Panc1 (cell line): ENCODE data around the gene CSN1S1. TPM values are rescaled to one million over a fixed set of nuclear protein-coding genes. Genes with fewer than 3 reads are reported as not detected.

Experiments
- ATAC-seq: fragments of 200-7000 bp; cut with Tn5 transposase; 2 replicates; pipeline ENCODE4 v1.9.1; 2020; ENCODE audit warnings: mild to moderate bottlenecking, moderate library complexity
- BruUV-seq: library from RNA; stranded (reverse); fragments of 400-500 nt; replicated peaks from 2 replicates; lab custom pipeline; 2021; lab: Mats Ljungman, UMichigan
- CTCF ChIA-PET: fragments of 300-600 bp; sonication (Branson Sonifier 250); formaldehyde crosslinking; loops from one replicate; lab custom pipeline; 2022; ENCODE audit warnings: antibody characterized with exemption; lab: Charles Lee
- POLR2A ChIA-PET: fragments of 300-600 bp; sonication (Branson Sonifier 250); formaldehyde crosslinking; loops from one replicate; lab custom pipeline; 2022; ENCODE audit warnings: antibody characterized with exemption; lab: Charles Lee
- DNase-seq: peaks from one replicate; pipeline ENCODE4 v3.0.0-alpha.2; 2010; ENCODE audit warnings: low read depth, low spot score
- H3K27ac ChIP-seq: 2 replicates; pipeline ENCODE4 v1.5.1; 2011; ENCODE audit warnings: mild to moderate bottlenecking, low read length, inconsistent platforms
- H3K27me3 ChIP-seq: fragments of 200-500 bp; sonication (Bioruptor generic); 2 replicates; pipeline ENCODE4 v1.6.0; 2014; ENCODE audit warnings: low read length, inconsistent platforms; ENCODE audit not compliant: control insufficient read depth, insufficient read depth
- H3K36me3 ChIP-seq: fragments of 200-500 bp; sonication (Bioruptor generic); 2 replicates; pipeline ENCODE4 v1.5.1; 2014; ENCODE audit warnings: inconsistent platforms, mild to moderate bottlenecking, low read length, moderate library complexity; ENCODE audit not compliant: control insufficient read depth, insufficient read depth
- H3K4me1 ChIP-seq: 2 replicates; pipeline ENCODE4 v1.5.1; 2011; ENCODE audit warnings: inconsistent platforms, mild to moderate bottlenecking, low read length, moderate library complexity; ENCODE audit not compliant: control insufficient read depth, insufficient read depth
- H3K4me3 ChIP-seq, 2 experiments: 2 replicates each; pipeline ENCODE4 v1.5.1; 2011 to 2012; ENCODE audit warnings: low read depth in 2 of 2, low read length in 2 of 2, mild to moderate bottlenecking in 2 of 2, inconsistent platforms in 1 of 2, moderate library complexity in 1 of 2
- H3K9me3 ChIP-seq: fragments of 200-500 bp; sonication (Bioruptor generic); 2 replicates; pipeline ENCODE4 v1.5.1; 2014; ENCODE audit warnings: low read depth, mild to moderate bottlenecking, inconsistent platforms, low read length, moderate library complexity; ENCODE audit not compliant: control insufficient read depth, insufficient read depth
- POLR2AphosphoS5 ChIP-seq: IDR thresholded peaks from 2 replicates; pipeline ENCODE4 v1.6.1; 2012; ENCODE audit warnings: mild to moderate bottlenecking, low read depth, low read length, moderate library complexity
- SIN3A ChIP-seq: IDR thresholded peaks from 2 replicates; pipeline ENCODE4 v1.6.1; 2012; ENCODE audit warnings: low read depth, mild to moderate bottlenecking, low read length, moderate library complexity, borderline replicate concordance; ENCODE audit not compliant: insufficient read depth
- TCF7L2 ChIP-seq: IDR thresholded peaks from 2 replicates; pipeline ENCODE4 v1.6.1; 2011; ENCODE audit warnings: mild to moderate bottlenecking, low read depth, low read length, inconsistent platforms
- in situ Hi-C: cut with HindIII; loops from 2 replicates; pipeline ENCODE4 v1.10.0; 2016; ENCODE audit warnings: low sequenced_read_pairs, low pct_unique_long_range_greater_than_20kb
- intact Hi-C: fragments of 100-400 bp; cut with micrococcal nuclease; formaldehyde crosslinking; loops from one replicate; pipeline ENCODE4 v1.10.0; 2022; ENCODE audit not compliant: unreplicated experiment
- total RNA-seq: library from RNA; stranded (reverse); gene quantifications from one replicate; pipeline ENCODE4 v1.2.1, GENCODE V29; 2021; ENCODE audit not compliant: unreplicated experiment
- TF ChIP-seq, protein P1 (sequence below), 2 experiments: IDR thresholded peaks; 2 replicates each; pipeline ENCODE4 v1.6.1; 2011 to 2012; ENCODE audit warnings: low read depth in 2 of 2, control low read depth in 1 of 2, low read length in 1 of 2, mild to moderate bottlenecking in 1 of 2, moderate library complexity in 1 of 2; ENCODE audit not compliant: insufficient read depth in 1 of 2
- TF ChIP-seq, protein P2 (sequence below): fragments of 450-650 bp; IDR thresholded peaks from 2 replicates; pipeline ENCODE4 v1.5.1; 2017; ENCODE audit warnings: mild to moderate bottlenecking

The CSN1S1 gene
- total RNA-seq, 1 experiment from 2014 or later: not detected

DNA sequence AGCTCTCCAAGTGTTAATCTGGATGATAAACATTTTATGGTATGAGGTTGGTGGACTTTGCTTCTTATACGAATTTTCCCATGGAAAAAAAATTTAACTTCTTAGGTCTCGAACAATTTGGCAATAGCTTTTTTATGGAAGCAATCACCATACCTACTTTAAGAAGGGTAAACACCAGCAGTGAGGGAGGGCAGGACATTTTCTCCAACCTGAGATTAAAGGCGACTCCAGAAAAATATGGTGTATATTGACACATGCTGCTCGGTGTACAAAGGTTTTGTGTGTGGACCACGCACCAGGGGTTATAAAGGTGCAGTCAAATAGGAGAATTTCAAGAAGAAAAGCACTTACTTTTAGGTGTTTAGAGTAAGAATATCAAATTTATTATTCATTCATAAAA lies 36.7 kb upstream of the CSN1S1 start:
- TF ChIP-seq POLR2AphosphoS5 (no peak), TCF7L2 (no peak), SIN3A (no peak)
- TF ChIP-seq, protein P1, sequence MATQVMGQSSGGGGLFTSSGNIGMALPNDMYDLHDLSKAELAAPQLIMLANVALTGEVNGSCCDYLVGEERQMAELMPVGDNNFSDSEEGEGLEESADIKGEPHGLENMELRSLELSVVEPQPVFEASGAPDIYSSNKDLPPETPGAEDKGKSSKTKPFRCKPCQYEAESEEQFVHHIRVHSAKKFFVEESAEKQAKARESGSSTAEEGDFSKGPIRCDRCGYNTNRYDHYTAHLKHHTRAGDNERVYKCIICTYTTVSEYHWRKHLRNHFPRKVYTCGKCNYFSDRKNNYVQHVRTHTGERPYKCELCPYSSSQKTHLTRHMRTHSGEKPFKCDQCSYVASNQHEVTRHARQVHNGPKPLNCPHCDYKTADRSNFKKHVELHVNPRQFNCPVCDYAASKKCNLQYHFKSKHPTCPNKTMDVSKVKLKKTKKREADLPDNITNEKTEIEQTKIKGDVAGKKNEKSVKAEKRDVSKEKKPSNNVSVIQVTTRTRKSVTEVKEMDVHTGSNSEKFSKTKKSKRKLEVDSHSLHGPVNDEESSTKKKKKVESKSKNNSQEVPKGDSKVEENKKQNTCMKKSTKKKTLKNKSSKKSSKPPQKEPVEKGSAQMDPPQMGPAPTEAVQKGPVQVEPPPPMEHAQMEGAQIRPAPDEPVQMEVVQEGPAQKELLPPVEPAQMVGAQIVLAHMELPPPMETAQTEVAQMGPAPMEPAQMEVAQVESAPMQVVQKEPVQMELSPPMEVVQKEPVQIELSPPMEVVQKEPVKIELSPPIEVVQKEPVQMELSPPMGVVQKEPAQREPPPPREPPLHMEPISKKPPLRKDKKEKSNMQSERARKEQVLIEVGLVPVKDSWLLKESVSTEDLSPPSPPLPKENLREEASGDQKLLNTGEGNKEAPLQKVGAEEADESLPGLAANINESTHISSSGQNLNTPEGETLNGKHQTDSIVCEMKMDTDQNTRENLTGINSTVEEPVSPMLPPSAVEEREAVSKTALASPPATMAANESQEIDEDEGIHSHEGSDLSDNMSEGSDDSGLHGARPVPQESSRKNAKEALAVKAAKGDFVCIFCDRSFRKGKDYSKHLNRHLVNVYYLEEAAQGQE (IDR thresholded peaks at IDR 0.05; ENCODE audit: insufficient read depth in 1 of 2, low read depth in 2 of 2, low read length in 1 of 2): no peak
- TF ChIP-seq, protein P2, sequence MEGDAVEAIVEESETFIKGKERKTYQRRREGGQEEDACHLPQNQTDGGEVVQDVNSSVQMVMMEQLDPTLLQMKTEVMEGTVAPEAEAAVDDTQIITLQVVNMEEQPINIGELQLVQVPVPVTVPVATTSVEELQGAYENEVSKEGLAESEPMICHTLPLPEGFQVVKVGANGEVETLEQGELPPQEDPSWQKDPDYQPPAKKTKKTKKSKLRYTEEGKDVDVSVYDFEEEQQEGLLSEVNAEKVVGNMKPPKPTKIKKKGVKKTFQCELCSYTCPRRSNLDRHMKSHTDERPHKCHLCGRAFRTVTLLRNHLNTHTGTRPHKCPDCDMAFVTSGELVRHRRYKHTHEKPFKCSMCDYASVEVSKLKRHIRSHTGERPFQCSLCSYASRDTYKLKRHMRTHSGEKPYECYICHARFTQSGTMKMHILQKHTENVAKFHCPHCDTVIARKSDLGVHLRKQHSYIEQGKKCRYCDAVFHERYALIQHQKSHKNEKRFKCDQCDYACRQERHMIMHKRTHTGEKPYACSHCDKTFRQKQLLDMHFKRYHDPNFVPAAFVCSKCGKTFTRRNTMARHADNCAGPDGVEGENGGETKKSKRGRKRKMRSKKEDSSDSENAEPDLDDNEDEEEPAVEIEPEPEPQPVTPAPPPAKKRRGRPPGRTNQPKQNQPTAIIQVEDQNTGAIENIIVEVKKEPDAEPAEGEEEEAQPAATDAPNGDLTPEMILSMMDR: no peak
- no peaks in the 10 kb centered on the region for H3K4me1 ChIP-seq
- no peaks in the 10 kb centered on the region for H3K27me3 ChIP-seq
- DNase-seq: no peak
- POLR2A ChIA-PET: no interaction called here
- no peak overlapping the region for H3K27ac ChIP-seq
- intact Hi-C loops: loop anchor here (10.0 kb wide), 1 partner anchor 611 kb away; no protein-coding TSS in a partner anchor
- CTCF ChIA-PET: no interaction called here
- in situ Hi-C loops: no loop called here
- no peak for ATAC-seq
- no peaks in the 10 kb centered on the region; the same call in 1 of the 2 replicates for H3K36me3 ChIP-seq
- no peak overlapping the region for H3K4me3 ChIP-seq
- no TSS peak for BruUV-seq
- H3K9me3 ChIP-seq: no peaks in the 10 kb centered on the region

- ChIA-PET CTCF (no interaction called here), POLR2A (no interaction called here)
- no peak for ATAC-seq
- BruUV-seq: no TSS peak
- intact Hi-C loops (loop anchor here (5.0 to 10.0 kb wide), 2 partner anchors 288 to 610 kb away; no protein-coding TSS in a partner anchor), in situ Hi-C loops (no loop called here)
- Histone ChIP-seq H3K27ac (no peak overlapping the region), H3K36me3 (no peaks in the 10 kb centered on the region; the same call in 1 of the 2 replicates), H3K4me3 (no peak overlapping the region), H3K9me3 (no peaks in the 10 kb centered on the region), H3K4me1 (no peaks in the 10 kb centered on the region), H3K27me3 (no peaks in the 10 kb centered on the region)
- TF ChIP-seq SIN3A: no peak
- no peak for TF ChIP-seq POLR2AphosphoS5
- TF ChIP-seq, protein P1 (IDR thresholded peaks at IDR 0.05; ENCODE audit: insufficient read depth in 1 of 2, low read depth in 2 of 2, low read length in 1 of 2): no peak
- TF ChIP-seq, protein P2: no peak
- TF ChIP-seq TCF7L2: no peak
- no peak for DNase-seq
Measured at GRCh38 chr4:69894721-69895120, 36.1 kb upstream of the CSN1S1 start.
